ENCODE results near the gene BRD1.

BRD1 gene

GRCh38 chr22:49749885-49750510 is 77.7 kb downstream of the BRD1 start:
- no peak for DNase-seq

- DNase-seq, result no peak
These were observed 78.4 kb downstream of the BRD1 start for GRCh38 chr22:49749227-49749626.

- DNase-seq, result no peak
These were observed 79.2 kb downstream of the BRD1 start for GRCh38 chr22:49748514-49748913.

GRCh38 chr22:49747716-49748115 is 80.0 kb downstream of the BRD1 start:
- no peak for DNase-seq

- DNase-seq, result no peak
These were observed 80.5 kb downstream of the BRD1 start for GRCh38 chr22:49747130-49747529.

- DNase-seq, result no peak
These were observed 81.6 kb downstream of the BRD1 start for GRCh38 chr22:49746065-49746464.

- DNase-seq, result no peak
These were observed 87.4 kb downstream of the BRD1 start for GRCh38 chr22:49740242-49740641.

GRCh38 chr22:49739138-49739537 is 88.5 kb downstream of the BRD1 start:
- DNase-seq, result no peak

- DNase-seq, result no peak
These were observed 89.1 kb downstream of the BRD1 start for GRCh38 chr22:49738566-49738965.

- DNase-seq, result no peak
These were observed 89.7 kb downstream of the BRD1 start for GRCh38 chr22:49738006-49738405.

- DNase-seq, result no peak
These were observed 90.5 kb downstream of the BRD1 start for GRCh38 chr22:49737101-49737551.

- no peak for DNase-seq
These were observed 91.1 kb downstream of the BRD1 start for GRCh38 chr22:49736538-49736937.

GRCh38 chr22:49735901-49736421 is 91.7 kb downstream of the BRD1 start:
- DNase-seq, result no peak

GRCh38 chr22:49735411-49735900 is 92.2 kb downstream of the BRD1 start:
- no peak for DNase-seq

- DNase-seq, result no peak
These were observed 92.8 kb downstream of the BRD1 start for GRCh38 chr22:49734882-49735281.

GRCh38 chr22:49734390-49734789 is 93.3 kb downstream of the BRD1 start:
- no peak for DNase-seq

- no peak for DNase-seq
These were observed 94.0 kb downstream of the BRD1 start for GRCh38 chr22:49733631-49734030.

GRCh38 chr22:49730656-49731055 is 97.0 kb downstream of the BRD1 start:
- DNase-seq, result no peak

GRCh38 chr22:49728570-49729271 is 99.0 kb downstream of the BRD1 start:
- DNase-seq, result no peak

- no peak for DNase-seq
These were observed 99.6 kb downstream of the BRD1 start for GRCh38 chr22:49727881-49728569.

- no peak for DNase-seq
These were observed 100.3 kb downstream of the BRD1 start for GRCh38 chr22:49727191-49727880.

- no peak for DNase-seq
These were observed 101.0 kb downstream of the BRD1 start for GRCh38 chr22:49726701-49727101.

Measured in DMS153 (cell line).